Thoracic aorta (tissue), 2 donors: ENCODE results near the gene MYBBP1A. TPM values are rescaled to one million over a fixed set of nuclear protein-coding genes. Genes with fewer than 3 reads are reported as not detected.

Experiments
- ATAC-seq: fragments of 150-250 bp; one replicate; pipeline ENCODE4 v1.8.0; 2017; ENCODE audit warnings: low read depth; ENCODE audit not compliant: insufficient number of reproducible peaks, low FRiP score
- DNase-seq: peaks from one replicate; pipeline ENCODE4 v3.0.0-alpha.2; 2020; ENCODE audit warnings: low spot score
- H3K27ac ChIP-seq, 2 donors: fragments of 200-600 bp; sonication (generic); 1 replicate in 1 of 2; 2 replicates in 1 of 2; pipeline ENCODE4 v1.5.1; 2016; ENCODE audit warnings: mild to moderate bottlenecking in 2 of 2, moderate library complexity in 2 of 2
- H3K27me3 ChIP-seq: fragments of 200-600 bp; sonication (generic); replicated peaks from 2 replicates; pipeline ENCODE4 v1.6.0; 2016; ENCODE audit warnings: mild to moderate bottlenecking; ENCODE audit not compliant: insufficient read depth
- H3K36me3 ChIP-seq: fragments of 200-600 bp; sonication (generic); one replicate; pipeline ENCODE4 v1.5.1; 2016
- H3K4me1 ChIP-seq, 2 donors: fragments of 200-600 bp; sonication (generic); 1 replicate in 1 of 2; 2 replicates in 1 of 2; pipeline versions ENCODE4 v1.5.1 to v1.6.0; 2016; ENCODE audit warnings: low read depth in 2 of 2, mild to moderate bottlenecking in 1 of 2; ENCODE audit not compliant: control insufficient read depth in 1 of 2
- H3K4me3 ChIP-seq: fragments of 200-600 bp; sonication (generic); 2 replicates; pipeline ENCODE4 v1.5.1; 2016; ENCODE audit warnings: mild to moderate bottlenecking
- H3K9me3 ChIP-seq: fragments of 200-600 bp; sonication (generic); 2 replicates; pipeline ENCODE4 v1.5.1; 2016
- total RNA-seq, 2 donors: library from RNA; depleted of rRNA; stranded (reverse); fragments of >200 nt; gene quantifications; one replicate each; pipeline versions ENCODE4 v1.1.0 to v1.2.3, GENCODE V29; 2016
- TF ChIP-seq, protein P1 (sequence below): fragments of 200-600 bp; sonication (generic); IDR thresholded peaks from one replicate; pipeline ENCODE4 v1.5.1; 2019; ENCODE audit warnings: antibody characterized with exemption

The MYBBP1A gene
- total RNA-seq, 2 donors from 2014 or later = 47.4 to 92.6 TPM

DNA sequence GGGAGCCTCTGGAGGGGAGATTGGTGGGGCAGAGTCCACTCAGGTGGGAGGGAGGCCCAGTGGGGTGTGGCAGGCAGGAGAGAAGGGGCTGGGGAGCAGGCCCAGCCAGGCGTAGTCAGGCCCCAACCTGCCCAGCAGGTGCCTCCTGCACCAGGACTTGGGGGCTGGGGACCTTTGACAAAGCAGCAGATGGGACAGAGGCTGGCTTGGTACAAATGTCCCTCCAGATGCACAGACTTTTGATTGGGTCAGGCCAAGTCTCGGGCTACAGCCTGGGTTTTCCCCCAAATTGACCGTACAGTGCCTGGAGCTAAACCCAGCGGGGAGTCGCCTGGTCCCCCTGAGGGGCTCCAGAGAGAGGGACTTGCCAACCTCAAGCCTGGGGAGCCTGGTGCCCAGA lies 4.8 kb upstream of the MYBBP1A start:
- ATAC-seq (no peak), DNase-seq (no peak)
- Histone ChIP-seq H3K9me3 (no peaks in the 10 kb centered on the region), H3K27me3 (no peaks in the 10 kb centered on the region), H3K36me3 (no peaks in the 10 kb centered on the region), H3K27ac (no peak overlapping the region), H3K4me3 (no peak overlapping the region), H3K4me1 (peaks cover 6 to 39% of the 10 kb centered on the region in 2 donors)
- TF ChIP-seq, protein P1, sequence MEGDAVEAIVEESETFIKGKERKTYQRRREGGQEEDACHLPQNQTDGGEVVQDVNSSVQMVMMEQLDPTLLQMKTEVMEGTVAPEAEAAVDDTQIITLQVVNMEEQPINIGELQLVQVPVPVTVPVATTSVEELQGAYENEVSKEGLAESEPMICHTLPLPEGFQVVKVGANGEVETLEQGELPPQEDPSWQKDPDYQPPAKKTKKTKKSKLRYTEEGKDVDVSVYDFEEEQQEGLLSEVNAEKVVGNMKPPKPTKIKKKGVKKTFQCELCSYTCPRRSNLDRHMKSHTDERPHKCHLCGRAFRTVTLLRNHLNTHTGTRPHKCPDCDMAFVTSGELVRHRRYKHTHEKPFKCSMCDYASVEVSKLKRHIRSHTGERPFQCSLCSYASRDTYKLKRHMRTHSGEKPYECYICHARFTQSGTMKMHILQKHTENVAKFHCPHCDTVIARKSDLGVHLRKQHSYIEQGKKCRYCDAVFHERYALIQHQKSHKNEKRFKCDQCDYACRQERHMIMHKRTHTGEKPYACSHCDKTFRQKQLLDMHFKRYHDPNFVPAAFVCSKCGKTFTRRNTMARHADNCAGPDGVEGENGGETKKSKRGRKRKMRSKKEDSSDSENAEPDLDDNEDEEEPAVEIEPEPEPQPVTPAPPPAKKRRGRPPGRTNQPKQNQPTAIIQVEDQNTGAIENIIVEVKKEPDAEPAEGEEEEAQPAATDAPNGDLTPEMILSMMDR = no peak

DNA sequence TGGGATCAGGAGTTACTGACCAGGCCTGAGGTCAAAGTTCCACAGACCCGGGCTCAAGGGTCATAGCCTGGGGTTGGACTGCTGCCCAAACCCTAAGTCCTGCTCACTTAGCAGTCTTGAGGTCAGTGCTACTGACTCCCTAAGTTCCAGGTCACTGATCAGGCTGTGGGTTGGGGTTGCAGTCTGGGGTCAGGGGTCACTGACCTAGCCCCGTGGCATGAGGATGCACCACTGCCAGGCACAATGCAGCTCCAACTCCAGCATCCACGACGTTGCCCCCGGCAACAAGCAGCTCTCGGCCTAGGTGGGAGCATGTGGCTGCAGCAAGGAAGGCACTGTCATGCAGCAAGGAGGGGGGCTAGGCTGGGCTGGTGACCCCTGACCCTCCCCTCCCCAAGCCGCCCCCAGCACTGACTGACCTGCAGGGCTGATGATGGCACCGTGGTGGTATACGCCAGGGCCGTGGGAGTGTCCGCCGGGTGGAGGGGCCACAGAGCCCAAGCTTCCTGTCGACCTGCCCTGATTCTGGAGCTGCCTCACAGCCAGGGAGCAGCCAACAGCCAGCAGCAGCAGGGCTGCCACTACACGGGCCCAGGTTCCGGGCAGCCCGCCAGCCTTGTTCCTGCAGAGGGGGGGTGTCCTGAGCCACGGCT lies 4.1 kb upstream of the MYBBP1A start:
- ATAC-seq = no peak
- Histone ChIP-seq H3K27me3 (no peaks in the 10 kb centered on the region), H3K4me3 (no peak overlapping the region), H3K9me3 (no peaks in the 10 kb centered on the region), H3K36me3 (no peaks in the 10 kb centered on the region), H3K27ac (no peak overlapping the region), H3K4me1 (peaks cover 11 to 45% of the 10 kb centered on the region in 2 donors)
- TF ChIP-seq, protein P1 = no peak
- DNase-seq = no peak

DNA sequence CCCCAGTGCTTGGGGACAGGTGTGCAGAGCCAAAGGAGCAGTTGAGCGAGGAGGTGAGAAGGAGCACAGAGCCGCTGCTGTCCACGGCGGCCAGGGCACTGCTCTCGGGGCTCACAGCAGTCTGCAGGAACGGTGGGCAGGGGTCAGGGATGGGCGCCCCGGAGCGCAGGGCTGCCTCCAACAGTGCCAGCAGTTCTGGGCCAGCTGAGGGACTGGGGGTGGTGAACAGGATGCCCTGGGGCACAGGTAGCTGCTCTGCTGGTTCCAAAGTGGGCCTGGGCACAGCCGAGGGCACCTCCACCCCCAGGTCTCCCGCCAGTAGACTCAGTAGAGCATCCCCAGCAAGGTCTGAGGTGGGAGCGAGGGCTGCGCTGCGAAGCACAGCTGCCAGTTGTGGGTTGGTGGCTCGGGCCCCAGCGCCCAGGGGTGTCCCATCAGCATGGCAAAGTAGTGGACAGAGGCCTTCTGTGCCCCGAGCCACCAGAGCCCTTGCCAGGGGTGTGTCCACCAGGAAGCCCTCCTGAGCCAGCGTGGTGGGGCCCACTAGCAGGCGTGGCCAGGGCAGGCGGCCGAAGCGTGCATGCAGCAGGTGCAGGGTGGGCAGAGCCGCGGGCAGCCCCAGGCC lies 3.3 kb upstream of the MYBBP1A start:
- TF ChIP-seq, protein P1 = no peak
- Histone ChIP-seq H3K4me1 (peaks cover 14 to 52% of the 10 kb centered on the region in 2 donors), H3K27me3 (no peaks in the 10 kb centered on the region), H3K4me3 (no peak overlapping the region), H3K27ac (no peak overlapping the region), H3K36me3 (no peaks in the 10 kb centered on the region), H3K9me3 (no peaks in the 10 kb centered on the region)
- DNase-seq (no peak), ATAC-seq (no peak)

DNA sequence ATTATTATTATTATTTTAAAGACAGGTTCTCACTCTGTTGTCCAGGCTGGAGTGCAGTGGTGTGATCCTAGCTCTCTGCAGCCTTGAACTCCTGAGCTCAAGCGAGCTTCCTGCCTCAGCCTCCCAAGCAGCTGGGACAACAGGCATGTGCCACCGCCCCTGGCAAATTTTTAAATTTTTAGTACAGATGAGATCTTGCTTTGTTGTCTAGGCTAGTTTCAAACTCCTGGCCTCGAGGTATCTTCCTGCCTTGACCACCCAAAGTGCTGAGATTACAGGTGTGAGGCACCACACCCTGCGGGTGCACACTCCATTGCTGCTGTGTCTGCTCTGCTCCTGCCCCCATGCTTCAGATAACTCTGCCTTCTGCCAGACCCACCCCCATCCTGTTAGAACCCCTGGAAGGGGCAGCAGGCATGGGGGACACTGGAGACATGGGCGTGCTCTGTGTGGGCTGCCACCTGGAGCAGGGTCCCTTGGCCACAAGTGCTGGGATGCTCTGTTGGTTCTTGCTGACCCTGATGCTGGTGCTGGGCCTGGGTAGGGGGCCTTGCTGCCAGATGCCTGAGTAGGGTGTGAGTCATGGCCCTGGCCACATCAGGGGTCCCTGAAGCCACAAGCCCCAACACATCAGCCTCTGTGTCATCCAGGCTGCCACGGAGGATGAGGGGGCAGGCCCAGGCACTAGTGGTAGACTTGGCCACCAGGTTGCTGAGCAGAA lies 2.6 kb upstream of the MYBBP1A start:
- no peaks in the 10 kb centered on the region for H3K27me3 ChIP-seq
- peaks cover 14 to 45% of the 10 kb centered on the region in 2 donors for H3K4me1 ChIP-seq
- no peak overlapping the region for H3K27ac ChIP-seq
- TF ChIP-seq, protein P1 = no peak
- no peak overlapping the region for H3K4me3 ChIP-seq
- ATAC-seq (no peak), DNase-seq (no peak)
- no peaks in the 10 kb centered on the region for H3K9me3 ChIP-seq
- no peaks in the 10 kb centered on the region for H3K36me3 ChIP-seq

DNA sequence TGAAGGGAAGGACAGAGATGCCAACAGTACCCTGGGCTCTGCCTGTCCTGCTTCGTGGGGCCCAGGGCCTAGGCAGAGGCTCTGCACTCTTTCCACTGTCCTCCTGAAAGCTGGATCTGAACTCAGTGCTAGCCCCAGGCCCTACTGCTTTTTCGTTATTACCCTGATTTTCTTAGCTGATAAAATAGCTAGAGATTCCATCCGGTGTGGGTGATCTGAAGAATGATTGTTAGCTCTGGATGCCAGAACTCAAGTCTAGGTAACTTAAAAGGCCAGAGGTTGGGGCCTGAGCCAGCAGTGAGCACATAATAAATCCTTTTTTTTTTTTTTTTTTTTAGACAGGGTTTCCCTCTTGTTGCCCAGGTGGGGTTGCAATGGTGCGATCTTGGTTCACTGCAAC lies 1.8 kb upstream of the MYBBP1A start:
- no peak for ATAC-seq

More for the DNA sequence above, 1.8 kb upstream of the MYBBP1A start:
- H3K36me3 ChIP-seq = no peaks in the 10 kb centered on the region
- H3K4me3 ChIP-seq = no peak overlapping the region
- peaks cover 14 to 37% of the 10 kb centered on the region in 2 donors for H3K4me1 ChIP-seq
- no peaks in the 10 kb centered on the region for H3K27me3 ChIP-seq
- no peak overlapping the region for H3K27ac ChIP-seq
- no peaks in the 10 kb centered on the region for H3K9me3 ChIP-seq
- TF ChIP-seq, protein P1 = no peak
- DNase-seq = no peak
